CD4-positive, CD25-positive, alpha-beta regulatory T cell (primary cell): ENCODE data around the gene GUCY1A2. TPM values are rescaled to one million over a fixed set of nuclear protein-coding genes. Genes with fewer than 3 reads are reported as not detected.

ENCODE experiments used
- ATAC-seq, 2 donors: fragments of 150-1000 bp; cut with Tn5 transposase; one replicate each; pipeline ENCODE4 v1.10.0; 2021; ENCODE audit warnings: low read depth in 2 of 2, moderate number of reproducible peaks in 2 of 2, moderate library complexity in 1 of 2
- DNase-seq, 3 donors: peaks; one replicate each; pipeline versions ENCODE4 v3.0.0 to v3.0.0-alpha.2; 2012 to 2022; ENCODE audit warnings: mixed read lengths in 1 of 3
- H3K27ac ChIP-seq: one replicate; pipeline ENCODE4 v1.7.0; 2013; ENCODE audit warnings: mild to moderate bottlenecking, low read length; ENCODE audit not compliant: insufficient read depth, poor library complexity, severe bottlenecking
- H3K27me3 ChIP-seq: one replicate; pipeline ENCODE4 v1.7.0; 2013; ENCODE audit warnings: low read length; ENCODE audit not compliant: control insufficient read depth, insufficient read depth
- H3K36me3 ChIP-seq: one replicate; pipeline ENCODE4 v1.7.0; 2013; ENCODE audit warnings: mild to moderate bottlenecking, low read length, moderate library complexity; ENCODE audit not compliant: control insufficient read depth, insufficient read depth
- H3K4me1 ChIP-seq: 2 replicates; pipeline ENCODE4 v1.7.0; 2013; ENCODE audit warnings: mild to moderate bottlenecking, low read length; ENCODE audit not compliant: insufficient read depth, control insufficient read depth, poor library complexity, severe bottlenecking
- H3K4me3 ChIP-seq: one replicate; pipeline ENCODE4 v1.7.0; 2013; ENCODE audit warnings: low read depth, mild to moderate bottlenecking, low read length, moderate library complexity
- H3K9me3 ChIP-seq, 2 experiments: 1 replicate in 1 of 2; 2 replicates in 1 of 2; pipeline ENCODE4 v1.7.0; 2013; ENCODE audit warnings: low read length in 2 of 2, mild to moderate bottlenecking in 1 of 2, moderate library complexity in 1 of 2; ENCODE audit not compliant: control insufficient read depth in 2 of 2
- H3K27ac Mint-ChIP-seq, 3 donors: one replicate each; pipeline ENCODE4 v1.8.0; 2020 to 2022; ENCODE audit warnings: mild to moderate bottlenecking in 3 of 3, mixed read lengths in 3 of 3, moderate library complexity in 2 of 3
- H3K27me3 Mint-ChIP-seq: one replicate; pipeline ENCODE4 v1.8.0; 2022; ENCODE audit warnings: mild to moderate bottlenecking, mixed read lengths
- H3K36me3 Mint-ChIP-seq: one replicate; pipeline ENCODE4 v1.8.0; 2020; ENCODE audit warnings: mixed read lengths
- H3K4me1 Mint-ChIP-seq, 4 donors: one replicate each; pipeline ENCODE4 v1.8.0; 2020 to 2022; ENCODE audit warnings: mixed read lengths in 4 of 4, mild to moderate bottlenecking in 1 of 4
- H3K4me3 Mint-ChIP-seq, 4 donors: one replicate each; pipeline ENCODE4 v1.8.0; 2020 to 2022; ENCODE audit warnings: mild to moderate bottlenecking in 4 of 4, mixed read lengths in 4 of 4, moderate library complexity in 3 of 4
- H3K9me3 Mint-ChIP-seq, 7 donors: one replicate each; pipeline ENCODE4 v1.8.0; 2020 to 2022; ENCODE audit warnings: mixed read lengths in 7 of 7, mild to moderate bottlenecking in 3 of 7, moderate library complexity in 2 of 7
- polyA plus RNA-seq, 4 donors: library from polyadenylated mRNA; unstranded; fragments of 300-500 nt; fragmentation: Illumina TruSeq; gene quantifications; one replicate each; pipeline ENCODE4 v1.2.3, GENCODE V29; 2021
- total RNA-seq: library from RNA; stranded (reverse); gene quantifications from one replicate; pipeline ENCODE4 v1.2.3, GENCODE V29; 2022

GUCY1A2 gene
- total and polyA plus RNA-seq, 5 donors from 2014 or later = not detected

DNA sequence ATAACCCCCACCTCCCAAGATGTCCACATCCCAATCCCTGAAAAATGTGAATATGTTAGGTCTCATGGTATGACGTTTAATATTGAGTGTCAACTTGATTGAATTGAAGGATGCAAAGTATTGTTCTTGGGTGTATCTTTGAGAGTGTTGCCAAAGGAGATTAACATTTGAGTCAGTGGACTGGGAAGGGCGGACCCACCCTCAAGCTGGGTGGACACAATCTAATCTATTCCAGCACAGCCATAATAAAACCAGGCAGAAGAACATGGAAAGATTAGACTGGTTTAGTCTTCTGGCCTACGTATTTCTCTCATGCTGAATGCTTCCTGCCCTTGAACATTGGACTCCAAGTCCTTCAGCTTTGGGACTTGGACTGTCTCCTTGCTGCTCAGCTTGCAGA lies 315.5 kb downstream of the GUCY1A2 start:
- H3K4me1 Mint-ChIP-seq = no peaks in the 10 kb centered on the region
- Histone ChIP-seq H3K27ac (no peak overlapping the region), H3K4me3 (no peak overlapping the region), H3K36me3 (no peaks in the 10 kb centered on the region), H3K4me1 (no peaks in the 10 kb centered on the region), H3K9me3 (no peaks in the 10 kb centered on the region), H3K27me3 (no peaks in the 10 kb centered on the region)
- H3K36me3 Mint-ChIP-seq = no peaks in the 10 kb centered on the region
- peaks cover 0 to 3% (median 0%) of the 10 kb centered on the region in 7 donors for H3K9me3 Mint-ChIP-seq
- no peak overlapping the region for H3K27ac Mint-ChIP-seq
- H3K4me3 Mint-ChIP-seq = no peak overlapping the region
- H3K27me3 Mint-ChIP-seq = no peaks in the 10 kb centered on the region
- no peak for DNase-seq
- no peak for ATAC-seq

DNA sequence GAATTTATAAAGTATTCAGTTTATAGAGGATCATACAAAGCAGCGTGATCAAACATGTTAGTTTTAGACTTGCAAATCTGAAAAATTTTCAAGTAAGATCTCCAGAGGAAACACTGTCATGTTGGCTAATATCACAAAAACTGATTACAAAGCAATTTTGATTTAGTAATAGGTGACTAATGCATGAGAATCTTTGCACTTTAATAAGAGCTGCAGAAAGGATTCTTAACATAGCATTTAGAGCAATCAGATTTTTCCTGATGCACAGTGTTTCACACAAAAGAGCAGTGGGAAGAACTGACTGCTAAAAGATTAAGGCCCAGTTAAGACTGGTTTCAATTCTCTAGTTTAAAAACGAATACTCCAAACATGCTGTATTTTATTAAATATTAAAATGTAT lies 321.2 kb downstream of the GUCY1A2 start:
- no peaks in the 10 kb centered on the region for H3K9me3 ChIP-seq
- no peak for ATAC-seq
- no peaks in the 10 kb centered on the region for H3K4me1 Mint-ChIP-seq

DNA sequence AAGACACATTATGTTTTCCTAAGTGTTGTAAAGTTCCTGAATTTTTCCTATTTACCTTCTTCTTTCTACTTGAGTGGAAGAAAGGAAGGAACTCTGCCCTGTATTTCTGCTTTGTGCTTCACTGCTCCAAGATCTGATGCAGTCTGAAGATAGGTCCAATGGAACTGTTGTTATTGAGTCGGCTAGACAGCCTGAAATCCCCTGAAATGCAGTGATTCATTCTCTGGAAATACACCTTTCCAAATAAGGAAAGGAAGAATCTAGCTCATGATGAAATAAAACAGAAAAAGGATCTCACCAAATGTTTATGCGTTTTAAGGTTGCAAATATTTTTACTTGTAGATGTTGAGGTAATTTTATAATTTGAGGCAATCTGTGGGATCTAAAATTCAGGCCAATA lies 322.8 kb downstream of the GUCY1A2 start:
- H3K4me3 Mint-ChIP-seq = no peak overlapping the region
- Histone ChIP-seq H3K4me3 (no peak overlapping the region), H3K27ac (no peak overlapping the region), H3K4me1 (no peaks in the 10 kb centered on the region), H3K36me3 (no peaks in the 10 kb centered on the region), H3K9me3 (no peaks in the 10 kb centered on the region), H3K27me3 (no peaks in the 10 kb centered on the region)
- H3K27ac Mint-ChIP-seq = no peak overlapping the region
- H3K9me3 Mint-ChIP-seq = peaks cover 0 to 4% (median 2%) of the 10 kb centered on the region in 7 donors
- H3K27me3 Mint-ChIP-seq = no peaks in the 10 kb centered on the region
- no peak for ATAC-seq
- no peaks in the 10 kb centered on the region for H3K36me3 Mint-ChIP-seq
- no peak for DNase-seq
- no peaks in the 10 kb centered on the region for H3K4me1 Mint-ChIP-seq

More for the DNA sequence above, 321.2 kb downstream of the GUCY1A2 start:
- no peaks in the 10 kb centered on the region for H3K36me3 Mint-ChIP-seq
- no peak for DNase-seq
- no peaks in the 10 kb centered on the region for H3K27me3 Mint-ChIP-seq
- Histone ChIP-seq H3K4me3 (no peak overlapping the region), H3K27me3 (no peaks in the 10 kb centered on the region), H3K27ac (no peak overlapping the region), H3K4me1 (no peaks in the 10 kb centered on the region), H3K36me3 (no peaks in the 10 kb centered on the region)
- H3K27ac Mint-ChIP-seq = no peak overlapping the region
- no peak overlapping the region for H3K4me3 Mint-ChIP-seq
- H3K9me3 Mint-ChIP-seq = peaks cover 0 to 4% (median 2%) of the 10 kb centered on the region in 7 donors

DNA sequence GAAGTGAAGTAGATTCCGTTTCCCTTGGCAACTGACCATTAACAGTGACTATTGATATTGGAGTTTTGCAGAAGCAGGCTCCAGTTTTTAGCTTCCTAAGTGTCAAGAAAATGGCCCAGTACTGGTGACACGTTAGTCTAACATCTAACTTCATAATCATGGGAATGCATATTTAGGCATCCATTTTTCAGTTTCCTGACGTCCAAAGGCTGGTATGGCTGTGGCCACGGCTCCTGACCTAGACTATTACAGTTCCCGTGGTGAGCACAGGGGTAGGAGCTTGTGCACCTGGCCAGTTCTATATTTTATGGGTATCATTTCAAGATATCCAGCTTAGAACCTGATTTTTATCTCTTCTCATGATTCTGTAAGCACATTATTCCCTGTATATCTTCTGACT lies 323.8 kb downstream of the GUCY1A2 start:
- Mint-ChIP-seq H3K27me3 (no peaks in the 10 kb centered on the region), H3K4me1 (no peaks in the 10 kb centered on the region), H3K36me3 (no peaks in the 10 kb centered on the region), H3K9me3 (peaks cover 0 to 6% (median 2%) of the 10 kb centered on the region in 7 donors), H3K27ac (no peak overlapping the region), H3K4me3 (no peak overlapping the region)
- Histone ChIP-seq H3K36me3 (no peaks in the 10 kb centered on the region), H3K27me3 (no peaks in the 10 kb centered on the region), H3K27ac (no peak overlapping the region), H3K4me3 (no peak overlapping the region), H3K9me3 (no peaks in the 10 kb centered on the region), H3K4me1 (no peaks in the 10 kb centered on the region)
- no peak for DNase-seq
- no peak for ATAC-seq

DNA sequence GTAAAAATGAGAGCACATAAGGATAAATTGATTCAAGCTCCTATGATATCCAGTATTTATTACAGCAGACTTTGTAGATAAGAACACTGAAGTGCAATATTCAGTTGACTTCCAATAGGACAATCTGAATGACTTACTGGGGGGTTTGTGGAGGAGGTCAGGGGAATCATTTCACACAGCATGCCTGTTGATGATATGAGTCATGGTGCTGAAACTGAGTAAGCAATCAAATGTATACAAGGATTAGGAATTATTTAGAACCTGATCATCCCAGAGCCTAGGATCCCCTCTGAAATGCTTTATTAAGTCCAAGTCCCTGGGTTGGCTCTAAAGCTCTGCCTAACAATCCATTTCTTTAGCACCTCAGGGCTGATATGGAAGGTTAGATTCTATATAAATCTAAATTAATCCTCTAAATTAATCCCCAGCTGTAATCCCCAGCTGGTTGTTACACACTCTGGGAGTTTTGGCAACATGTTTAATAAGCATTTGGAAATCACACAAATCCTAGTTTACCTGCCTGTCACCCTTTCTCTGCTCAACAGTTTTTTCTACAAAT lies 326.4 kb downstream of the GUCY1A2 start:
- no peaks in the 10 kb centered on the region for H3K27me3 Mint-ChIP-seq
- Histone ChIP-seq H3K4me1 (no peaks in the 10 kb centered on the region), H3K36me3 (no peaks in the 10 kb centered on the region), H3K9me3 (peaks cover 0 to 3% of the 10 kb centered on the region in 2 experiments), H3K27me3 (no peaks in the 10 kb centered on the region), H3K27ac (no peak overlapping the region), H3K4me3 (no peak overlapping the region)
- H3K9me3 Mint-ChIP-seq = peaks cover 0 to 6% (median 4%) of the 10 kb centered on the region in 7 donors
- DNase-seq = no peak
- no peaks in the 10 kb centered on the region for H3K4me1 Mint-ChIP-seq
- no peak overlapping the region for H3K27ac Mint-ChIP-seq
- H3K4me3 Mint-ChIP-seq = no peak overlapping the region
- no peak for ATAC-seq
- H3K36me3 Mint-ChIP-seq = no peaks in the 10 kb centered on the region

DNA sequence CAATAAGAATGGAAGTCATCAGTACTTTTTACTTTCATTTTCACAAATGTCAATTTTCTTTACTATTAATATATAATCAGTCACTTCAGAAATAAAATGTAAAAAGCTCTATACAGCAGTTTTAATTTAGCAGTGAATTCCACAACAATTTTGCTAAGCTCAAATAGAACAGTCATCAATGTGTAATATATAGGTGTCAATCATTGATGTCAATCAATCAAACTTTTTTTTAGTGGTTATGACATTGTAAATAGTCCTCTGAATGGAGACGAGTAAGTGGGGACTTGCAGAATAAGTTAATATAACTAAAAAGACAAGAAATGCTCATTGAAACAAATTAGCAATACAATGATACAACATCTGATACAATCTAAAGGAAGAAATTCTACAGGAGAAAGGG lies 327.4 kb downstream of the GUCY1A2 start:
- DNase-seq = no peak
- Histone ChIP-seq H3K36me3 (no peaks in the 10 kb centered on the region), H3K4me3 (no peak overlapping the region), H3K27ac (no peak overlapping the region), H3K27me3 (no peaks in the 10 kb centered on the region), H3K4me1 (no peaks in the 10 kb centered on the region), H3K9me3 (peaks cover 0 to 3% of the 10 kb centered on the region in 2 experiments)
- Mint-ChIP-seq H3K36me3 (no peaks in the 10 kb centered on the region), H3K4me1 (no peaks in the 10 kb centered on the region), H3K27me3 (no peaks in the 10 kb centered on the region), H3K4me3 (no peak overlapping the region), H3K9me3 (peaks cover 0 to 6% (median 4%) of the 10 kb centered on the region in 7 donors), H3K27ac (no peak overlapping the region)
- ATAC-seq = no peak

DNA sequence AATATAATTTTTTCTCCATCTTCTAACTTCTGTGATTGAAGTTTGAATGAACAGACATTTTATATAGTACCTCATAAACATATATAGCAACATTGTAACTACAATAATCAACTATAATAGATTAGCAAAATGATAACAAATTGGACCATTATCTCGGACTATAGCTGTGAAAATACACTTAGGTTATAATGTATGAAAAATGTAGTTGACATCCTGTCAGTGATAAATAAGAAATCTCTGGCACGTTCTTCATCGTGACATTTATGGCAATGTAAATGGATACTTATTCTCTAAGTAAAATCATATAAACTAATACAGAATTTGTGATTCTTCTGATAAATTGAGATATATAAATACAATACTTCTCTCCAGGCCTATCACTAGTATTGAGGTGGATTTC lies 333.3 kb downstream of the GUCY1A2 start:
- Mint-ChIP-seq H3K36me3 (no peaks in the 10 kb centered on the region), H3K9me3 (peaks cover 0 to 6% (median 2%) of the 10 kb centered on the region in 7 donors), H3K4me1 (no peaks in the 10 kb centered on the region), H3K27me3 (no peaks in the 10 kb centered on the region), H3K27ac (no peak overlapping the region), H3K4me3 (no peak overlapping the region)
- ATAC-seq (no peak), DNase-seq (no peak)
- no peak overlapping the region for H3K27ac ChIP-seq
- no peak overlapping the region for H3K4me3 ChIP-seq
- H3K36me3 ChIP-seq = no peaks in the 10 kb centered on the region
- H3K9me3 ChIP-seq = peaks cover 0 to 3% of the 10 kb centered on the region in 2 experiments
- H3K27me3 ChIP-seq = no peaks in the 10 kb centered on the region
- no peaks in the 10 kb centered on the region for H3K4me1 ChIP-seq

DNA sequence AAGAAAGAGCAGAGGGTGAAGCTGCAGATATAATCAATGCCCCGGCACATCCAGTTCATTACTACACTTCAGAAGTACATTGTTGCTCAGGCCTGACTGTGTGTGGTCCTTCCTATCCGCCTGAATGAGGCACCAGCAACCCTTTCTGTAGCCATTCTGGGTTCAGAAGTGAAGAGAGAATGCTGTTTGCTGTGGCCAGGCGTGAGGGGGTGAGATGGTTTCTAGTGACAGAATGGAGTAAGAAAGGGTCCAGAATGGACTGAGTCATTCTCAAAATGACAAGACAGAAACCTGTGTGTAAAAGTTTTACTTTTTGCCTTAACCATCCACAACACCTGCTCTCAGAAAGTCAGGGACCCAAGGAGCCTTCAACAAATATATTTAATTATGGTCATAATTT lies 334.8 kb downstream of the GUCY1A2 start:
- no peak for ATAC-seq

More for the DNA sequence above, 334.8 kb downstream of the GUCY1A2 start:
- Mint-ChIP-seq H3K27ac (no peak overlapping the region), H3K27me3 (no peaks in the 10 kb centered on the region), H3K4me3 (no peak overlapping the region), H3K9me3 (peaks cover 0 to 5% (median 2%) of the 10 kb centered on the region in 7 donors), H3K4me1 (no peaks in the 10 kb centered on the region), H3K36me3 (no peaks in the 10 kb centered on the region)
- H3K27ac ChIP-seq = no peak overlapping the region
- no peaks in the 10 kb centered on the region for H3K4me1 ChIP-seq
- peaks cover 0 to 3% of the 10 kb centered on the region in 2 experiments for H3K9me3 ChIP-seq
- H3K4me3 ChIP-seq = no peak overlapping the region
- DNase-seq = no peak
- no peaks in the 10 kb centered on the region for H3K36me3 ChIP-seq
- H3K27me3 ChIP-seq = no peaks in the 10 kb centered on the region
